GM21360 (cell line): Measurements from ENCODE around the gene IGFBP4.

Source experiments
- ATAC-seq: cut with Tn5 transposase; IDR thresholded peaks from one replicate; pipeline ENCODE4 v1.9.1; 2021; ENCODE audit warnings: mild to moderate bottlenecking, moderate library complexity; ENCODE audit not compliant: unreplicated experiment

IGFBP4 gene

GRCh38 chr17:40454613-40454995, 11.4 kb downstream of the IGFBP4 start:
- no peak for ATAC-seq

- ATAC-seq: no peak
Observed at GRCh38 chr17:40456396-40456951, 13.2 kb downstream of the IGFBP4 start.

DNA sequence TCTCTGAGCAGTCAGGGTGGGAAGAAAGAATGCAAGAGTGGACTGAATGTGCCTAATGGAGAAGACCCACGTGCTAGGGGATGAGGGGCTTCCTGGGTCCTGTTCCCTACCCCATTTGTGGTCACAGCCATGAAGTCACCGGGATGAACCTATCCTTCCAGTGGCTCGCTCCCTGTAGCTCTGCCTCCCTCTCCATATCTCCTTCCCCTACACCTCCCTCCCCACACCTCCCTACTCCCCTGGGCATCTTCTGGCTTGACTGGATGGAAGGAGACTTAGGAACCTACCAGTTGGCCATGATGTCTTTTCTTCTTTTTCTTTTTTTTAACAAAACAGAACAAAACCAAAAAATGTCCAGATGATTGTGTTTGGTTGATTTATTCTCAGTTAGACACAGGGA, 14.1 kb downstream of the IGFBP4 start:
- no peak for ATAC-seq

GRCh38 chr17:40457964-40458791, 14.9 kb downstream of the IGFBP4 start:
- no peak for ATAC-seq

DNA sequence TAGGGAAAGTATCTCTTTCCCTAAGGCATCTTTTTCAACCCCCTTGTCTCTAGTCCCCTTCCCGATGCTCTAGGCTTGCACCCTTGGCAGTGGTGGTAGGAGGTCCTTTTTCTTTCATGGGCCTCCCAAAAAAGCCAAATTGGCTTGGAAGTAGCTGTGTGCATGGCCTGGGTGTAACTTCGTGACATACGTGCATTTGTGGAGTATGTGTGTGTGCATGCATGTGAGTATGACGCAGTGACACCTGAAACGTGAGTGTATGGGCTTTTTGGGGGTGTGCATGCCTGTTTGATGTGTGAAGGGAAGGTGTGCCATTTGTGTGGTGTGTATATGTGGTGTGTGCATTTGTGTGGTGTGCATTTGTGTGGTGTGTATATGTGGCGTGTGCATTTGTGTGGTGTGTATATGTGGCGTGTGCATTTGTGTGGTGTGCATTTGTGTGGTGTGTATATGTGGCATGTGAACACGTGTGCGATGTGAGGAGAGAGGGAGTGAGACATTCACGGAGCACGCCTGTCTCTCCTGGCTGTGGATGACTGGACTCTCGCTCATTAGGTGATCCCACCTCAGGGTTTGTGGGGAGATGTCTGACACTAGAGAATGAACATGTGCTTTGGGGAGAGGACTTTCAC, 15.7 kb downstream of the IGFBP4 start:
- no peak for ATAC-seq

DNA sequence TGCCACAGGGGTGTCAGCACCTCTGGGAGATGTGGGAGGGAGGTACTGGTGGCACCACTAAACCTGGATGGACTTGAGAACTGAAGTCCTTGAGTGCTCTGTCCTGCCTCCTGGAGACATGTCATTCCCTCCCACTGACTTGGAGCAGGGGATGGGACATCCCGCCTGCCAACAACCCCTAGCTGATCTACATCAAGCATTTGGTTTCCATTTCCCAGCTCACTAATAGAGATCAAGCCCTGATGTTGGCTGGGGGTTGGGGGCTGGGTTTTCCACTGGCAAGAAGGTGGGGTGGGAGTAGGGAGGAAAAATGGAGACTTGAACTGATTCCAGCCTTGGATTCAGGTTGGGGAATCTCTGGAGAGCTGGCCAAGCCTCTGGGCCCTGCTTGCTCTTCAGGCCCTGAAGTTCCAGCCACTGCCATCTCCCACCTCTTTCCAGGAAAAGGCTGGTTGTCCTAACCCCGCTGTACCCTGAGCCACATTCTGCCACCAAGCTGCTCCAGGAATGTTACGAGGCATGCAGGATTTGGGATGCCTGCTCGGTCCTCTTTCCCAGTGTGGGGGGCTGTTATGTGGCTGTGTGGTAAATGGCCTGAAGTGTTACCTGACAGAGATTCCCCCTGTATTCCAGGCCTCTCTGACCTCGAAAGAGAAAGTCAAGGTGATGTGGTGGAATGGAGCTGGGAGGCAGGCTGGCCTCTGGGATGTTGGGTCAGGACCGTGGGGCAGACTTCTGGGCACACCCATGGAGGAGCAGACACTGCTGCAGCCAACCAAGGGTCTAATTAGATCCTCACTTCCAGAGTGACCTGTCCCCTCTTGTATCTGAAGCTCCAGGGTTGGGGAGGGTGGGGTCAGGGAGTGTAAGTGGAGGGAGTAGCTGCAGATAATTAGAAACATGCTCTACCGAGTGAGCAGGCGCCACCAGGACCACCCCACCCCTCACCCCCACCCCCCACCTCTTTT, 16.7 kb downstream of the IGFBP4 start:
- ATAC-seq: no peak

- no peak for ATAC-seq
Observed at GRCh38 chr17:40460604-40460967, 17.3 kb downstream of the IGFBP4 start.

DNA sequence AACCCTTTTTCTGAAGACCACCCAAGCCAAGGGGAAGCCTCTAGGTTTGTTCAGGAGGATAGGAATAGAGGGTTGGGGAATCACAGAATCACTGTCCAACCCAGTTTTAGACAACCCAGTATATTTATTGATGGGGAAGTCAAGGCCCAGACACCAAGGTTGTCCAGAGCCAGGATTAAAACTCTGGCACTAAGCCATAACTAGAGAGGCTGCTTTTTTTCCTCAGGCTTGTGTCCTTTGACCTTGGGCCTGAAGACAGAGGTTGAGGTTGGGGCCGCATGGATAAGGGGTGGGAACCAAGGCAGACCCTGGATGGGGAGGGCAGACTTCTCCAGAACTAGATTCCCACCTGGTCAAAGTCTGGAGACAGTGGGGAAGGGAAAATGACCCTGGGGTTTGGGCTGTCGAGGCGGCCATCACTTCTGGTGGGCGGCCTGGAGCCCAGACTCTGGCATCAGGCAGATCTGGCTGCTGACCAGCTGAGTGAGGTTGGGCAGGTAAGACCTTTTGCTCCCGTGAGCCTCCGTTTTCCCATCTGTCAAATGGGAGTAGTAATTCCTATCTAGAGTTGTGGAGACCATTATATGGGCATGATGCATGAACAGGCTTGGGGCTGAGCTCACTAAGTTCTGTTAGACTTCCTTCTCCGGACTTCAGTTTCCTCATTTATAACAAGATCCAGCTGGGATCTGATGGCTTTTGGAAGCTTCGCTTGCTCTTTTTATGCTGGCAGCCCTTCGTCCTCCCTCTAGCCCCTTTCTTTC, 17.9 kb downstream of the IGFBP4 start:
- ATAC-seq: no peak

DNA sequence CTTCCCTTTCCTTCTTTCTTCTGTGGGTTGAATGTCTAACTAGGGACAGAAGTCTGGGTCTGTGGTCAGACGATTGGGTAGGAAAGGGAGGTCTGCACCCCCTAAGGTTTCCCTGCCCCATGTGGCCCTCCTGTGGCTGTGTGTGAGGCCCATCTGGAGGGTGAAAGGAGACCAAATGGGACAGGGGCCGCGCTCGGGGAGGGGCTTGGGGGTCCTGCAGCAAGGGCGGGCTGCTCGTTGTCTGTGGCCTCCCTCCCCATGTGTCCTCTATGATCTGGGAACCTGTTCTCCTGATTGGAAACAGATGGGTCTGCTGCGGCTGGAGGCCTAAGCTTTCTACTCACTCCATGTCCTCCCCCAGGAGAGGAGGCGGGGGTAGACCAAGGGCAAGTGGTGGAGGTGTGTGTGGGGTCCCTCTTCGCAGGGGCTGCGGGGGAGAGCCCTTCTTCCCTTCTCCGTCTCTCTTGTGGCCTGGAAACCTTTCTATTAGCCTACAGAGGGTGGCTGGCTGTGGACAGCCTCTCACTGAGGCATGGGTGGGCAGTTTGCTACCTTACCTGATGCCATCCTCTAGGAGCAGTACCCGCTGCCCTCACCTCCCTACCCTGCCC, 18.6 kb downstream of the IGFBP4 start:
- no peak for ATAC-seq

- no peak for ATAC-seq
Observed at GRCh38 chr17:40462343-40463121, 19.3 kb downstream of the IGFBP4 start.

DNA sequence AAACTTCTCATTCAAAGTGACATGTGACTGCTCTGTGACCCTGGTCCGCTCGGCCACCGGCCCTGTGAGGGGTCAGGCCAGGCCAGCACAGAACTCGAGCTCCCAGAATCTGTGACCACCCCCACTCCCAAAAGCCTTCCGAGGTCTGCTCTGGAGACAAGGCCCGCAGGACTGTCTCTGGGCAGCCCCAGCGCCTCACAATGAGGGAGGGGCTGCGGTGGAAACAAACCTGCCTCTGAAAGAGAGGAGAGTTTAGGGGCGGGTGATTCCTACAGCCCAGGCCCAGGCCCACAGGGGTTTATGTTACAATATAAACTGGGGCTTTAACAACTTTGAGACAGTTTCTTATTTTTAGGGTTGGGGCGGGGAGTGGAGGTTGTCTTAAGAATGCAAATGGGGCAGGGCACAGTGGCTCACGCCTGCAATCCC, 19.9 kb downstream of the IGFBP4 start:
- ATAC-seq: no peak

DNA sequence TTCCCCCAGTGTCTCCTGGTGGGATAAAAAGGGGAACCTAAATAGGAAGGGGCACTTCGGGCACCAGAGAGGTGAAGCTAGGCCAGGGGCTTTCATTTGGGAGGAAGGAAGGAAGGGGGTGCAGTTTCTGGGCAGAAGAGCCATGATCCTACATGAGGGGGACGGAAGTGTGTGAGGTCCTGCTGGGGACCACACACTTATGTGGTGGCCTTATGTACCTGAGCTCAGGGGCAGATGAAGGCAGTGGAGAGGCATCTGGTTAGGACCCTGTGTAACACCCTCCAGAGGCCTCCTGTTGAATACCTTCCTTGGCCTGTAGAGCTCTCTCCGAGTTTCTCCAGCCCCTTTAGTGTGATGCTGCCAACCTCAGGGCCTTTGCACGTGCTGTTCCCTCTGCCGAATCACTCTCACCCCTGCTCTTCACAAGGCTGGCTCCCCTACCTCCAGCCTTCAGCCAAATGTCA, 21.2 kb downstream of the IGFBP4 start:
- no peak for ATAC-seq

- ATAC-seq: no peak
Observed at GRCh38 chr17:40466298-40466971, 23.2 kb downstream of the IGFBP4 start.

DNA sequence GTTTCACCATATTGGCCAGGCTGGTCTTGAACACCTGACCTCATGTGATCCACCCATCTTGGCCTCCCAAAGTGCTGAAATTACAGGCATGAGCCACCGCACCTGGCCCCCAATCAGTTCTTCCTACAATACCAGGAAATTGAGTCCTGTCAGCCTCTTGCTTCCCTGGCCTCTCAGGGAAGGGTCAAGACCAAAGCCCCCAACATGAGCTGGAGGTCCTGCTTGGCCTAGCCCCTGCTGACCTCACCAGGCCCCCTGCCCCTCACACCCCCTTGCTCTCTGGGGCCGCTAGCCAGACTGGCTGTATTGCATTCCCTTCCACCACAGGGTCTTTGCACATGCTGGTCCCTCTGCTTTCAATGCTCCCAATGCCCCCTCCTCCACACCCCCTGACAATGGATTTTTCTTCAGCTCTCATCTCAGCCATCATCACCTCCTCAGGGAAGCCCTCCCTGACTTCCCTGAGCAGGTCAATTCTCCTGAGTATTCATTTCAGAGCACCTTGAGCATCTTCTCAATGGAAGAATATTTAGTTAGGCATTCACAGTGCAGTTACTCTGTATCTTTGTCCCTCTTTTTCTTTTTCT, 24.1 kb downstream of the IGFBP4 start:
- no peak for ATAC-seq

DNA sequence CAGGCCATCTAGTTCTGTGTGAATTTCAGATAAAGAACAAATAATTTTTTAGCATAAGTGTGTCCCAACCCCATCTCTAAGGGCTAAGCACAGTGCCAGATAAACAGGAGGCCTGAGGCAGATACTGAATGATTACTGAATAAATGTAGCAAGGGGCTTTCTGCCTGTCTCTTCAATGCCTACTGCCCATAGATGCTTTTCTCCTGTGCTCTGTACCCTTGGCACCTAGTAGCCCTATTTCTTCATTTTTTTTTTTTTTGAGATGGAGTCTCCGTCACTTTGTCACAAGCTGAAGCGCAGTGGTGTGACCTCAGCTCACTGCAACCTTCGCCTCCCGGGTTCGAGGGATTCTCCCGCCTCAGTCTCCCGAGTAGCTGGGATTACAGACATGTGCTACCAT, 25.3 kb downstream of the IGFBP4 start:
- ATAC-seq: no peak

DNA sequence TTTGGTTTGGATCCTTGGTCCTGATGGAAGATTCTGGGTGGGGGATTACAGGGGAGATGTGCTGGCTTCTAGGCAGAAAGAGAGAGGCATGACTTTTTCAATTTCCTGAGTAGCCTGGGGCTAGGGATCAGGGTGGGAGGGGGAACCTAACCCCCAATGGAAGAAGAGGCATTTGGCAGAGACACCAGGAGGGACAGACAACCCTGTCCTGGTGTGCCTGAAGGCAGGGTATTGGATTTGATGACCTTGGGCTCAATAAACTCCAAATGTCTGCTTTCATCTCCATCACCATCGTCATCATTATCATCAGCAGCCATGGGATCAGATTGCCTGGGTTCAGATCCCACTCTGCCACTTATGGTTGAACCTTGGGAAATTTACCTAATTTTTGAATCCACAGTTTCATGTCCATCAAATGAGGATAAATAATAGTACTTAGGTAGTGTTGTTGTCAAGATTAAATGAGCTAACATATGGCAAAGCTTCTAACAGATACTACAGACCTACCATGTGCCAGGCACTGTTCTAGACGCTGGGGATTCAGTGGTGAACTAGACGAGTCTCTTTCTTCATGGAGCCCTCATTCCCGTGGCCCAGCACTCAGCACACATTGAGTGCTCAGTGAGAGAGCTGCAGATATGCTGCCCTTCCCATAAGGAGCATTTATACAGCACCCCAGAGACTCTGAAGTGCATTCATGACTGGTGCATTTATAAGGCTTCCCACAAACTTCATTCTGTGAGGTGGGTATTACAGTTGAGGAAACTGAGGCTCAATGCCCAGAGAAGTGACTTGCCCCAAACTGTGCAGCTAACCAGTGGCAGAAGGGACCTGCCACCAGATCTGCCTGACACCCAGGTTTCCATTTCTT, 26.8 kb downstream of the IGFBP4 start:
- no peak for ATAC-seq
